Mucosa of descending colon (tissue), 3 donors: ENCODE data around the gene TTLL7. TPM values are rescaled to one million over a fixed set of nuclear protein-coding genes. Genes with fewer than 3 reads are reported as not detected.

Experiments used
- ATAC-seq: fragments of 200-7000 bp; cut with Tn5 transposase; one replicate; pipeline ENCODE4 v1.9.1; 2020; ENCODE audit warnings: mild to moderate bottlenecking, moderate library complexity
- DNase-seq, 3 donors: peaks; one replicate each; pipeline ENCODE4 v3.0.0-alpha.2; 2020
- H3K36me3 ChIP-seq: fragments of 200-600 bp; one replicate; pipeline ENCODE4 v1.8.0; 2021; ENCODE audit warnings: low read depth, mild to moderate bottlenecking
- H3K4me1 ChIP-seq: fragments of 200-600 bp; one replicate; pipeline ENCODE4 v1.8.0; 2021; ENCODE audit warnings: low read depth, mild to moderate bottlenecking
- H3K4me3 ChIP-seq: fragments of 200-600 bp; one replicate; pipeline ENCODE4 v1.8.0; 2021; ENCODE audit warnings: mild to moderate bottlenecking
- H3K9me3 ChIP-seq: fragments of 200-600 bp; one replicate; pipeline ENCODE4 v1.8.0; 2021; ENCODE audit warnings: mild to moderate bottlenecking
- CTCF ChIP-seq: fragments of 200-600 bp; IDR thresholded peaks from one replicate; pipeline ENCODE4 v1.8.0; 2022; ENCODE audit warnings: antibody characterized with exemption, mild to moderate bottlenecking
- intact Hi-C, 2 donors: fragments of 100-400 bp; cut with DNase I in 1 of 2; cut with micrococcal nuclease in 1 of 2; formaldehyde crosslinking; loops; one replicate each; pipeline versions ENCODE4 v1.11.0 to v1.11.1; 2022; cut with DNase I, micrococcal nuclease
- total RNA-seq, 3 donors: library from RNA; stranded (reverse); fragmentation: NEBNext Ultra II Directional in 2 of 3; extraction: Animal tissue kit (Norgen Biotek cat#: 25700) in 2 of 3; gene quantifications; one replicate each; pipeline versions ENCODE4 v1.2.1 to v1.2.4, GENCODE V29; 2021 to 2023
- donor health status: DM: no; HTN: no; CAD: no; lungs with moderate emphysema.
- donor health status: DM: no; HTN: no; CAD: no.
- donor health status: DM: no; HTN: yes; CAD: no.

Gene TTLL7
- total RNA-seq, 3 donors from 2014 or later, result 3.3 to 21.0 (median 3.8) TPM

GRCh38 chr1:84025966-84026365, 27.0 kb upstream of the TTLL7 start:
- H3K4me1 ChIP-seq, result no peaks in the 10 kb centered on the region
- ATAC-seq, result no peak
- no peak for TF ChIP-seq CTCF
- no peaks in the 10 kb centered on the region for H3K36me3 ChIP-seq
- no peak overlapping the region for H3K4me3 ChIP-seq
- no peak for DNase-seq
- intact Hi-C loops, result no loop called here
- no peaks in the 10 kb centered on the region for H3K9me3 ChIP-seq

GRCh38 chr1:84021822-84022221, 22.9 kb upstream of the TTLL7 start:
- ATAC-seq, result no peak
- Histone ChIP-seq H3K4me3 (no peak overlapping the region), H3K4me1 (no peaks in the 10 kb centered on the region), H3K9me3 (no peaks in the 10 kb centered on the region), H3K36me3 (no peaks in the 10 kb centered on the region)
- intact Hi-C loops, result no loop called here
- no peak for TF ChIP-seq CTCF
- DNase-seq, result no peak

GRCh38 chr1:84020151-84020550, 21.2 kb upstream of the TTLL7 start:
- Histone ChIP-seq H3K4me1 (no peaks in the 10 kb centered on the region), H3K9me3 (no peaks in the 10 kb centered on the region), H3K36me3 (no peaks in the 10 kb centered on the region), H3K4me3 (no peak overlapping the region)
- peak; percentile 63 for ATAC-seq
- intact Hi-C loops, result no loop called here
- TF ChIP-seq CTCF, result no peak
- peak in 1 of 3 donors; percentile 27 for DNase-seq

- no peaks in the 10 kb centered on the region for H3K4me1 ChIP-seq
- no peak for ATAC-seq
- H3K4me3 ChIP-seq, result no peak overlapping the region
- H3K9me3 ChIP-seq, result no peaks in the 10 kb centered on the region
- intact Hi-C loops, result no loop called here
- TF ChIP-seq CTCF, result no peak
- no peak for DNase-seq
- H3K36me3 ChIP-seq, result no peaks in the 10 kb centered on the region
Observed at GRCh38 chr1:84019217-84019616, 20.3 kb upstream of the TTLL7 start.

GRCh38 chr1:84013708-84014107, 14.8 kb upstream of the TTLL7 start:
- no peak for TF ChIP-seq CTCF
- H3K9me3 ChIP-seq, result no peaks in the 10 kb centered on the region
- H3K36me3 ChIP-seq, result no peaks in the 10 kb centered on the region
- DNase-seq (no peak), ATAC-seq (no peak)
- intact Hi-C loops, result no loop called here
- H3K4me3 ChIP-seq, result no peak overlapping the region
- H3K4me1 ChIP-seq, result no peaks in the 10 kb centered on the region

- ATAC-seq, result no peak
- TF ChIP-seq CTCF, result no peak
- Histone ChIP-seq H3K9me3 (no peaks in the 10 kb centered on the region), H3K36me3 (no peaks in the 10 kb centered on the region), H3K4me1 (no peaks in the 10 kb centered on the region), H3K4me3 (no peak overlapping the region)
- intact Hi-C loops, result no loop called here
- no peak for DNase-seq
Observed at GRCh38 chr1:84012018-84012417, 13.1 kb upstream of the TTLL7 start.
